Measurements from ENCODE around the gene TRAF1. TPM values are rescaled to one million over a fixed set of nuclear protein-coding genes. Genes with fewer than 3 reads are reported as not detected.

Gene TRAF1
- total and polyA plus RNA-seq, 8 donors = 1.3 to 8.1 (median 2.4) TPM

DNA sequence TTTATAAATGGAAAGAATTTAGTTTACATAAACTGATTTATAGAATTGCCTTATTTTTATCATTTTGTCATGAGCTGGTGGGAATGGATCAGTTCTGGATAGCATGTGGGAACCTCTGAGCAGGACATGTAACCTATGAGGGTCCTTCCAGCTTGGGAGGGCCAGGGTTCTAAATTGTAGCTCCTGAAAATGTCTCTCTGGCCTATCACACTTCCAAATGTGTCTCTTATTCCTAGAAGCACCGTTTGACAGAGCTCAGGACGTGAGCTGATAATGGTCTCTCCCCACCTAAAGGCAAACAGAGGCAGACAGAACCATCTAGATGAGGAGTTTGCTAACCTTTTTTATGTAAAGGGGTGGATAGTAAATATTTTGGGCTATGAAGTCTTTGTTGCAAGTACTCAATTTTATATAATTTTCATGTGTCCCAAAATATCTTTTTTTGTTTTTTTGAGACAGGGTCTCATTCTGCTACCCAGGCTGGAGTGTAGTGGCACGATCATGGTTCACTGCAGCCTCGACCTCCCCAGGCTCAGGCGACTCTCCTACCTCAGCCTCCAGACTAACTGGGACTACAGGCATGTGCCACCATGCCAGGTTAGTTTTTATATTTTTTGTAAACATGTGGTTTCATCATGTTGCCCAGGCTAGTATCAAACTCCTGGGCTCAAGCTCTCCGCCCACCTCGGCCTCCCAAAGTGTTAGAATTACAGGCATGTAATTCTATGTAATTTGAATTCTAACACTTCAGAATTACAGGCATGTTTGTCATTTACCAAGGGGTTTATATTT, 4.0 kb downstream of the TRAF1 start:
- no peaks in the 10 kb centered on the region for H3K9me3 ChIP-seq
- H3K4me1 ChIP-seq = no peaks in the 10 kb centered on the region
- DNase-seq (no peak), FAIRE-seq (no peak), ATAC-seq (no peak)
- H3K4me3 ChIP-seq = no peak overlapping the region
- H3K27me3 ChIP-seq = no peaks in the 10 kb centered on the region
- TF ChIP-seq, protein P1, sequence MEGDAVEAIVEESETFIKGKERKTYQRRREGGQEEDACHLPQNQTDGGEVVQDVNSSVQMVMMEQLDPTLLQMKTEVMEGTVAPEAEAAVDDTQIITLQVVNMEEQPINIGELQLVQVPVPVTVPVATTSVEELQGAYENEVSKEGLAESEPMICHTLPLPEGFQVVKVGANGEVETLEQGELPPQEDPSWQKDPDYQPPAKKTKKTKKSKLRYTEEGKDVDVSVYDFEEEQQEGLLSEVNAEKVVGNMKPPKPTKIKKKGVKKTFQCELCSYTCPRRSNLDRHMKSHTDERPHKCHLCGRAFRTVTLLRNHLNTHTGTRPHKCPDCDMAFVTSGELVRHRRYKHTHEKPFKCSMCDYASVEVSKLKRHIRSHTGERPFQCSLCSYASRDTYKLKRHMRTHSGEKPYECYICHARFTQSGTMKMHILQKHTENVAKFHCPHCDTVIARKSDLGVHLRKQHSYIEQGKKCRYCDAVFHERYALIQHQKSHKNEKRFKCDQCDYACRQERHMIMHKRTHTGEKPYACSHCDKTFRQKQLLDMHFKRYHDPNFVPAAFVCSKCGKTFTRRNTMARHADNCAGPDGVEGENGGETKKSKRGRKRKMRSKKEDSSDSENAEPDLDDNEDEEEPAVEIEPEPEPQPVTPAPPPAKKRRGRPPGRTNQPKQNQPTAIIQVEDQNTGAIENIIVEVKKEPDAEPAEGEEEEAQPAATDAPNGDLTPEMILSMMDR (IDR thresholded peaks at IDR 0.05) = no peak
- WGBS, 2 donors = 67 to 73% methylated on average over 7 of the region's 7 CpGs
- H3K36me3 ChIP-seq = no peaks in the 10 kb centered on the region
- H3K27ac ChIP-seq = no peak overlapping the region
- intact Hi-C loops (cut with DNase I) = loop anchor here in 1 of 3 donors (10.0 kb wide), 1 partner anchor 48 kb away; the partner anchor contains the start of gene PHF19

DNA sequence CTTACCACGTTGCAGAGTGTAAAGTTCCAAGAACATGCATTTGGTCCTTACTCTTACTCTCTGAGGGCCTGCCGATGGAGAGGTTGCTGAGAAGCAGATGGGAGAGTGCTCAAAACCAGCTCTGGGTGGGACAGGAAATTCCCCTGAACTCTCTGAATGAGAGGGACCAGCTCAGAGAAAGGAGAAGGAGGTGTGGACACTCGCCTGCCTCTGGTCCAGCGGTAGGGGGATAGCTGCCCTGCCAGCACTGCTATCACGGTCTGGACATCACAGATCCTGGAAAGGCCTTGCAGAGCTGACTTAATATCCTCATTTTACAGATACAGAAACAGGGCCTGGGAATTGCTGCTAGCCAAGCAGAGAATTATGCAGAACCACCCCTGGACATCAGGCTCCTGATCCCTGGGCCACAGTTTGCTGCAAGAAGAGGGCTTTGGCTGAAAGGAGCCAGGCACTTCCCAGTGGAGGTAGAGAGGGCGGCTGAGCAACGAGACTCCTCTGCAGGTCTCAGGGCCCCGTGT, 4.9 kb downstream of the TRAF1 start:
- no peaks in the 10 kb centered on the region for H3K4me1 ChIP-seq
- no peak overlapping the region for H3K27ac ChIP-seq
- no peak for FAIRE-seq
- intact Hi-C loops (cut with DNase I) = loop anchor here in 1 of 3 donors (10.0 kb wide), 1 partner anchor 47 kb away; the partner anchor contains the start of gene PHF19
- no peaks in the 10 kb centered on the region for H3K27me3 ChIP-seq
- ATAC-seq = no peak
- no peak overlapping the region for H3K4me3 ChIP-seq
- no peaks in the 10 kb centered on the region for H3K9me3 ChIP-seq
- no peaks in the 10 kb centered on the region for H3K36me3 ChIP-seq
- no peak for DNase-seq
- TF ChIP-seq, protein P1 (IDR thresholded peaks at IDR 0.05) = no peak
- 67 to 73% methylated on average over 8 of the region's 8 CpGs for WGBS, 2 donors

DNA sequence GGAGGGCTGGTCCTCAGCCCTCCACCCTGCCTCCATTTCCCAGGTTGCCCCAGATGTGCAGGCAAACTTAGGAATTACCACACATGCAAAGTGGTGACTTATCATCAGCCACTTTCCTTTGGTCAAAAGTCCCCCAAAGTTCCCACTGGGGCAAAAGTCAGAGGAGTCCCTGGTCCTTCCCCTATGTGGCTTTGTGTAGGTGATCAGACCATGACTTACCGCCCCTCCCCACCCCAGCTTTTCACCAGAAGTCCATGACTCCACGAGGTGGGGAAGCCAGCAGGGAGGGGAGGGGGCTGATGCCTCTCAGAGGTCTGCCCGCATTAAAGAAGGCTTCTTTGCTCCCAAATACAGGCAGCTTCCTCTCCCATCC, 5.8 kb downstream of the TRAF1 start:
- no peak overlapping the region for H3K4me3 ChIP-seq
- no peaks in the 10 kb centered on the region for H3K9me3 ChIP-seq
- FAIRE-seq (no peak), DNase-seq (no peak), ATAC-seq (no peak)
- H3K27ac ChIP-seq = no peak overlapping the region
- no peaks in the 10 kb centered on the region for H3K27me3 ChIP-seq
- H3K4me1 ChIP-seq = no peaks in the 10 kb centered on the region
- TF ChIP-seq, protein P1 (IDR thresholded peaks at IDR 0.05) = no peak
- 60 to 78% methylated on average over 3 of the region's 3 CpGs for WGBS, 2 donors
- intact Hi-C loops (cut with DNase I) = loop anchor here in 1 of 3 donors (10.0 kb wide), 1 partner anchor 46 kb away; the partner anchor contains the start of gene PHF19
- H3K36me3 ChIP-seq = no peaks in the 10 kb centered on the region

DNA sequence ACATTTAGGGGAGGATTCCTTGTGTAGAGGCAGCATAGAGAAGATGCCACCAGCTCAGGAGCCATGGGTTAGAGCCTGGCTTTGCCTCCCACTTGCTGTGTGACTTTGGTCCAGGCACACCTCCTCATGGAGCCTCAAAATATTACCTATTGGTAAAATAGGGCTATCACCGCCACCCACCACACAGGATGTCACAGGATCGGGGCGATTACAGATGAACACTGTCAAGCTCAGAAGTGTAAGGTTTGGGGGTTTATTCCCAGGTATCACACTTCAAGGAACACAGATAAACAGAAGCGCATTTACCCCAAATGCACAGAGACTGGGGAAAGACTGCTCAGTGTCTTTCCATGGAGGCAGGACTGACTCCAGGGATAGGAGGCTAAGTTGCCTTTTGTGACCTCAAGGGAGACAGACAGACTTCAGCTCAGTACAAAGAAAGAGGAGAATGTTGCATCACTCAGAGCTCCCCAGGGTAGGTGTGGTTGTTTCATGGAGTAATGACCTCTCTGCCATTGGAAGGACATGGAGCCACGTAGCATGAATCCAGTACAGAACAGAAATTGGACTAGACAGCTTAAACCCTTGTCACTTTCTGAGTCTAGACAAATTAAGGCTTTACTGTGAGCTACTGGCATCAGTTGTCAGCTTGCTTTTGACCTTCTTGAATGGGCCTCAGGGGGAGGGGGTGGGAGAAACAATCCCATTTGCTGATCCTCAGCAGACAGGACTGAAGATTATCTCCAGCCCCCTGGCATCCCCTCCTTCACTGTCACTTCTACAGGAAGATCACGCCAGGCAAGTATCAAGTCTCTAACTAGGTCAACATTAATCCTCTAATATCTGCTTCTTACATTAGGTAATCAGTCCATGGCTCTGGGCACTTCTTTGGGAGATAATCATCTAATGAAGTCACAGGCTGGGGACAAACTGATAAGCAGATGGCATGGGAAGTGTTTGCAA, 6.5 kb downstream of the TRAF1 start:
- intact Hi-C loops (cut with DNase I) = loop anchor here in 1 of 3 donors (10.0 kb wide), 1 partner anchor 45 kb away; the partner anchor contains the start of gene PHF19
- TF ChIP-seq, protein P1 (IDR thresholded peaks at IDR 0.05) = no peak
- DNase-seq = no peak
- H3K4me1 ChIP-seq = no peaks in the 10 kb centered on the region
- WGBS, 2 donors = 90 to 94% methylated on average over 6 of the region's 6 CpGs
- H3K27me3 ChIP-seq = no peaks in the 10 kb centered on the region
- no peaks in the 10 kb centered on the region for H3K36me3 ChIP-seq
- no peaks in the 10 kb centered on the region for H3K9me3 ChIP-seq
- H3K4me3 ChIP-seq = no peak overlapping the region
- no peak overlapping the region for H3K27ac ChIP-seq
- peak in 1 of 4 donors; percentile 29 for ATAC-seq
- FAIRE-seq = no peak

All from pancreas (tissue), 10 donors.